ENCODE data around the gene GALR2.

DNA sequence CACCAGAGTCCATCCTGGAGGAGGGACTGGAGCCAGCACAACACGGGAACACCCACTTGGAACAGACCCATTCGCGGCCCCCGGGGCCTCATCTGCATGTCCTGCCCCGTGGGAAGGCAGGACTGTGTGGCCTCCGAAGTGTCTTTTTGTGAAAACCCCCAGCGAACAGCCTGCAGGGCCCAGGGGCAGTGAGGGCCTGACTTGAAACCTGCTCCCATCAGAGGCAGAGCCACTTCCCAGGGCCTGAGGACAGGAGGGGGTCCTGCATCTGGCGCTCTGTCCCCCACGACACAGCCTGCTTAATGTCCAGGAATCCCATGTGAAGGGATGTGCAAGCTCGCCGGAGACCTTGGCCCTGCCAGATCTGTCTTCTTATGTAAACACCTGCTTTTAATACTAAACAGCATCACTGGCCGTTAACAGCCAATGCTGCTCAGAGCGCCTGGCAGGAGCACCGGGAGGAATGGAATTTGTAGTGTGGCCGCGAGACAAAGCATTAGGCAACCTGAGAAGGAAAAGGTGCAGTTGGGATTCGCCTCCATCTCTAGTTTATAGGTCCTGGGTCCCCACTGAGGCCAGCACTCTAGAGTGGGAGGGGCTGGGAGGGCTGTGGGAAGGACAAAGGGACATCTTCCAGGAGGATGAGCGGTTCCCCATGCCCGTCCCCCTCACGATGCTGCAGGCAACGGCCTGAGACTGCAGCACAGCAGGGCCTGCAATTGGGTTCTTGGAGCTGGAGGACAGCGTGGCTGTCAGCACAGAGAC, 37.9 kb upstream of the GALR2 start:
- TF ChIP-seq, protein P1, sequence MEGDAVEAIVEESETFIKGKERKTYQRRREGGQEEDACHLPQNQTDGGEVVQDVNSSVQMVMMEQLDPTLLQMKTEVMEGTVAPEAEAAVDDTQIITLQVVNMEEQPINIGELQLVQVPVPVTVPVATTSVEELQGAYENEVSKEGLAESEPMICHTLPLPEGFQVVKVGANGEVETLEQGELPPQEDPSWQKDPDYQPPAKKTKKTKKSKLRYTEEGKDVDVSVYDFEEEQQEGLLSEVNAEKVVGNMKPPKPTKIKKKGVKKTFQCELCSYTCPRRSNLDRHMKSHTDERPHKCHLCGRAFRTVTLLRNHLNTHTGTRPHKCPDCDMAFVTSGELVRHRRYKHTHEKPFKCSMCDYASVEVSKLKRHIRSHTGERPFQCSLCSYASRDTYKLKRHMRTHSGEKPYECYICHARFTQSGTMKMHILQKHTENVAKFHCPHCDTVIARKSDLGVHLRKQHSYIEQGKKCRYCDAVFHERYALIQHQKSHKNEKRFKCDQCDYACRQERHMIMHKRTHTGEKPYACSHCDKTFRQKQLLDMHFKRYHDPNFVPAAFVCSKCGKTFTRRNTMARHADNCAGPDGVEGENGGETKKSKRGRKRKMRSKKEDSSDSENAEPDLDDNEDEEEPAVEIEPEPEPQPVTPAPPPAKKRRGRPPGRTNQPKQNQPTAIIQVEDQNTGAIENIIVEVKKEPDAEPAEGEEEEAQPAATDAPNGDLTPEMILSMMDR (IDR thresholded peaks at IDR 0.05; ENCODE audit: insufficient read depth, low read depth, low read length), result no peak
- TF ChIP-seq EZH2 (IDR thresholded peaks at IDR 0.05; ENCODE audit: insufficient read depth, low read length), result no peak
